Common myeloid progenitor, CD34-positive (primary cell): ENCODE results near the gene KBTBD12. TPM values are rescaled to one million over a fixed set of nuclear protein-coding genes. Genes with fewer than 3 reads are reported as not detected.
"Not testable (repeated sequence)": the region's sequence is repeated elsewhere in the genome, so short reads cannot be mapped to it uniquely, and the experiment has no call there.

ENCODE experiments used
- CTCF ChIA-PET: fragments of 350-600 bp; sonication (Branson Sonifier 250); formaldehyde crosslinking; loops from one replicate; lab custom pipeline; 2021; ENCODE audit warnings: antibody characterized with exemption; lab: Charles Lee
- POLR2A ChIA-PET: fragments of 350-600 bp; sonication (Branson Sonifier 250); formaldehyde crosslinking; loops from one replicate; lab custom pipeline; 2021; ENCODE audit warnings: antibody characterized with exemption; lab: Charles Lee
- DNase-seq, 3 donors: peaks; one replicate each; pipeline versions ENCODE4 v3.0.0 to v3.0.0-alpha.2; 2013
- H3K27ac ChIP-seq, 2 experiments: 1 replicate in 1 of 2; 2 replicates in 1 of 2; pipeline ENCODE4 v1.7.0; 2013; ENCODE audit warnings: inconsistent platforms in 2 of 2, low read length in 2 of 2, mild to moderate bottlenecking in 2 of 2, low read depth in 1 of 2, moderate library complexity in 1 of 2; ENCODE audit not compliant: severe bottlenecking in 2 of 2, insufficient read depth in 1 of 2, poor library complexity in 1 of 2
- H3K27me3 ChIP-seq, 5 experiments: replicated peaks in 2 of 5; 1 replicate in 3 of 5; 2 replicates in 2 of 5; pipeline versions ENCODE4 v1.6.1 to v1.7.0; 2013; ENCODE audit warnings: low read length in 4 of 5, mild to moderate bottlenecking in 2 of 5, moderate library complexity in 2 of 5, inconsistent platforms in 1 of 5; ENCODE audit not compliant: insufficient read depth in 5 of 5, control insufficient read depth in 4 of 5
- H3K36me3 ChIP-seq, 4 experiments: 1 replicate in 2 of 4; 2 replicates in 2 of 4; pipeline versions ENCODE4 v1.6.1 to v1.7.0; 2013; ENCODE audit warnings: low read length in 3 of 4, control low read depth in 1 of 4, mild to moderate bottlenecking in 1 of 4; ENCODE audit not compliant: control insufficient read depth in 4 of 4, insufficient read depth in 4 of 4
- H3K4me1 ChIP-seq, 4 experiments: 1 replicate in 3 of 4; 2 replicates in 1 of 4; pipeline versions ENCODE4 v1.6.1 to v1.7.1; 2013; ENCODE audit warnings: low read length in 3 of 4, mild to moderate bottlenecking in 3 of 4, control low read depth in 1 of 4, inconsistent platforms in 1 of 4, moderate library complexity in 1 of 4; ENCODE audit not compliant: control insufficient read depth in 4 of 4, insufficient read depth in 4 of 4; ENCODE audit errors: control extremely low read depth in 1 of 4
- H3K4me3 ChIP-seq, 7 experiments: 1 replicate in 4 of 7; 2 replicates in 3 of 7; pipeline versions ENCODE4 v1.5.1 to v1.7.0; 2013; ENCODE audit warnings: mild to moderate bottlenecking in 7 of 7, low read length in 6 of 7, moderate library complexity in 6 of 7, inconsistent platforms in 2 of 7, low read depth in 2 of 7, control low read depth in 1 of 7; ENCODE audit not compliant: insufficient read depth in 4 of 7, control insufficient read depth in 1 of 7; ENCODE audit errors: extremely low read depth in 1 of 7
- H3K9me3 ChIP-seq, 5 experiments: 1 replicate in 4 of 5; 2 replicates in 1 of 5; pipeline versions ENCODE4 v1.6.1 to v1.7.1; 2013; ENCODE audit warnings: low read length in 4 of 5, mild to moderate bottlenecking in 2 of 5, inconsistent platforms in 1 of 5, low read depth in 1 of 5, moderate library complexity in 1 of 5; ENCODE audit not compliant: control insufficient read depth in 4 of 5, insufficient read depth in 2 of 5; ENCODE audit errors: control extremely low read depth in 1 of 5
- WGBS: methylation state at CpG from one replicate; pipeline ENCODE4 v1.1.5; 2013; ENCODE audit not compliant: insufficient coverage; 5-methylcytosine and 5-hydroxymethylcytosine counted together
- polyA plus RNA-seq: library from polyadenylated mRNA; unstranded; fragments of 120-200 nt; gene quantifications from one replicate; pipeline ENCODE4 v1.2.1, GENCODE V29; 2013

KBTBD12 gene, protein sequence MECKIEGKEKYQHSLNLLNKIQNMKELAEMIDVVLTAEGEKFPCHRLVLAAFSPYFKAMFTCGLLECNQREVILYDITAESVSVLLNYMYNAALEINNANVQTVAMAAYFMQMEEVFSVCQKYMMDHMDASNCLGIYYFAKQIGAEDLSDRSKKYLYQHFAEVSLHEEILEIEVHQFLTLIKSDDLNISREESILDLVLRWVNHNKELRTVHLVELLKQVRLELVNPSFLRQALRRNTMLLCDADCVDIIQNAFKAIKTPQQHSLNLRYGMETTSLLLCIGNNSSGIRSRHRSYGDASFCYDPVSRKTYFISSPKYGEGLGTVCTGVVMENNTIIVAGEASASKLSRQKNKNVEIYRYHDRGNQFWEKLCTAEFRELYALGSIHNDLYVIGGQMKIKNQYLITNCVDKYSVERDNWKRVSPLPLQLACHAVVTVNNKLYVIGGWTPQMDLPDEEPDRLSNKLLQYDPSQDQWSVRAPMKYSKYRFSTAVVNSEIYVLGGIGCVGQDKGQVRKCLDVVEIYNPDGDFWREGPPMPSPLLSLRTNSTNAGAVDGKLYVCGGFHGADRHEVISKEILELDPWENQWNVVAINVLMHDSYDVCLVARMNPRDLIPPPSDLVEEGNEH
- polyA plus RNA-seq: 0.59 TPM

DNA sequence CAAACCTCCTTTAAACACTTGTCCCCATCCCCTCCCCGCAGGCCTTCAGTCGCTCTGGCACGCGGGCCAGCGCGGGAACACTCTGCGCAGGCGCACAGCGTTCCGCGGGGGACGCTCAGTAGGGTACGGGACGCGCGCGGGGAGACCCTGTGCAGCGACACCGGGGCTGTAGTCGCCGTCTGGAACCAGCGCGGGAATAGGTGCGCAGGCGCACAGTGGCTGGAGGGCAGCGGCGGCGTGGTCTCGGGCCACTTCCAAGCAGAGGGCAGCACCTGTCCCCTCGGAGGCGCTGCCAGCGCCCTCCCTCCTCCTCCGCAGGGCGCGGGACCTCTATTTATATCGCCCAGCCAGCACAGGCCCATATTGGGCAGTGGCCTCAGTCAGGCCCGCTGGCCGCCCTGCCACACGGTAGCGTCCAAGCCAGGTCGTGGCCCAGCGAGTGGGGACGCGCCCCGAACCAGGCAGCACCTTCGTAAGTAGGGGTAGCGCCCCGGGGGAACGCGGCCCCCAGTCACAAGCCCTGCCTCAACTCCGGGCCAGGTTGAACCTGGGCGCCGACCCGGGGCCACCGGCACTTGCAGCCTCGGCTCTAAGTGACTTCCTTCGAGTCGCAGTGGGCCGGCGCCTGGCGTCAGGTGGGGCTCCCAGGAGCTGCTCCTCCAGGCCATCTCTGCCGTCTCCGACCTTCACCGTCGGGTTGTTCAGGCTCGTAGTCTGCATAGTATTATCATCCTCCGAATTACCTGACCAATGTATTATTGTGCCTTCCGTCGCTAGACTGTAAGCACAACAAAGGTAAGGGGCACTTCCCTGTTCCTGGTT is at the start of gene KBTBD12:
TSS of gene KBTBD12 (plus strand) at position 118 of the 822 bp plus-strand sequence. CDS start 7,830 bp downstream, outside the sequence.
- peak in 2 of 3 donors; percentile 28 for DNase-seq
- peaks cover 3 to 12% (median 8%) of the 10 kb centered on the region in 4 experiments for H3K4me1 ChIP-seq
- peaks cover 0 to 7% (median 0%) of the 10 kb centered on the region in 5 experiments for H3K9me3 ChIP-seq
- ChIA-PET CTCF (interaction anchor here (1.1 kb wide), 1 partner anchor 12 kb away, joined by 3 read pairs; no protein-coding TSS in a partner anchor), POLR2A (no interaction called here)
- H3K4me3 ChIP-seq: peak within 1 kb of the TSS in 5 of 7 experiments; percentile 19 to 71 (median 49)
- H3K36me3 ChIP-seq: no peaks in the 10 kb centered on the region
- no peak within 1 kb of the TSS for H3K27ac ChIP-seq
- peaks cover 0 to 39% (median 5%) of the 10 kb centered on the region in 5 experiments for H3K27me3 ChIP-seq
- WGBS: 16% methylated on average over 69 of the region's 69 CpGs

DNA sequence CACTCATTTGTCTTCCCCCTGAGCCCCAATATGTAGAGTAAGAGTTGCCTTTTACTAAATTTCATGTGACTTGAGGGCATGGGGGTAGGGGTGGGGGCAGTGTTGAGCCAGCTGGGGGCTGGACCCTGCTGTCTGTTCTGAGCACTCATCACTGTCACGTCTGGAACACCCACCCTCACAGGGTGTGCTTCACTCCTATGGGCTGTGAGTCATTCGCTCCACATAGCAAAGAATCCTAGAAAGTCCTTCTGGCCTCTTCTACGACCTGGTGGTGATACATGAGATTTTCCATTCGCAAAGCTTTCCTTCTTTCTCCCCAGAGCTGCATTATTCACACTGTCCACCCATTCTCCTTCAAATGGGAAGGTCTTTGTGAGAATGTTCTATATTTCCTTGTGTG is 49.1 kb upstream of the KBTBD12 start:
- no peak overlapping the region for H3K27ac ChIP-seq
- H3K4me3 ChIP-seq: no peak overlapping the region
- no peaks in the 10 kb centered on the region for H3K27me3 ChIP-seq
- H3K9me3 ChIP-seq: peaks cover 0 to 2% (median 0%) of the 10 kb centered on the region in 5 experiments
- no peak for DNase-seq
- no peaks in the 10 kb centered on the region for H3K4me1 ChIP-seq
- H3K36me3 ChIP-seq: no peaks in the 10 kb centered on the region
- ChIA-PET POLR2A (no interaction called here), CTCF (interaction anchor here (0.6 to 1.2 kb wide), 3 partner anchors 8 to 26 kb away, joined by 3 to 5 read pairs (median 3); no protein-coding TSS in a partner anchor)
- 88% methylated on average over 1 of the region's 4 CpGs for WGBS

DNA sequence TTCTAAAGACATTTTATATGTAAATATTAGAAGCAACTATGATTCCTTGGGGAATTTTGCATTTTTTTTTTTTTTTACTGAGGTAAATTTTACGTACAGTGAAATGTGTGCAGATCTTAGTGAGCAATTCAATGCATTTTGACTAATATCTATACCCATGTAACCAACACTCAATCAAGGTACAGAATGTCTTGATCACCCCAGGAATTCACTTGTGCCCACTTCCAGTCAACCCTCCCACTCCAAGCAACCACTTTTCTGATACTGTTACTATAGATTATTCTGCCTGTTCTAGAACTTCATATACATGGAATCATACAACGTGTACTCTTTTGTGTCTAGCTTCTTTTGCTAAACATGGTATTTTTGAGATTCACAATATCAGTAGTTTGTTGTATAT is 47.6 kb upstream of the KBTBD12 start:
- peaks cover 0 to 2% (median 0%) of the 10 kb centered on the region in 5 experiments for H3K9me3 ChIP-seq
- no peak overlapping the region for H3K4me3 ChIP-seq
- no peaks in the 10 kb centered on the region for H3K4me1 ChIP-seq
- ChIA-PET CTCF (no interaction called here), POLR2A (no interaction called here)
- no peak for DNase-seq
- H3K36me3 ChIP-seq: no peaks in the 10 kb centered on the region
- no peaks in the 10 kb centered on the region for H3K27me3 ChIP-seq
- WGBS: no CpG with 5 or more reads among the region's 2 CpGs
- H3K27ac ChIP-seq: no peak overlapping the region

- H3K4me1 ChIP-seq: no peaks in the 10 kb centered on the region
- peaks cover 0 to 2% (median 0%) of the 10 kb centered on the region in 5 experiments for H3K9me3 ChIP-seq
Observed at GRCh38 chr3:127867986-127868385, 47.0 kb upstream of the KBTBD12 start.

GRCh38 chr3:127870156-127870555 is 44.9 kb upstream of the KBTBD12 start:
- H3K27me3 ChIP-seq: no peaks in the 10 kb centered on the region
- WGBS: 93% methylated on average over 3 of the region's 4 CpGs
- no peaks in the 10 kb centered on the region for H3K4me1 ChIP-seq
- ChIA-PET POLR2A (no interaction called here), CTCF (no interaction called here)
- no peak overlapping the region for H3K4me3 ChIP-seq
- no peaks in the 10 kb centered on the region for H3K36me3 ChIP-seq
- peaks cover 0 to 2% (median 0%) of the 10 kb centered on the region in 5 experiments for H3K9me3 ChIP-seq
- no peak overlapping the region for H3K27ac ChIP-seq
- DNase-seq: no peak

More at GRCh38 chr3:127867986-127868385, 47.0 kb upstream of the KBTBD12 start:
- no peaks in the 10 kb centered on the region for H3K36me3 ChIP-seq
- ChIA-PET POLR2A (no interaction called here), CTCF (no interaction called here)
- DNase-seq: no peak
- no peak overlapping the region for H3K27ac ChIP-seq
- no peak overlapping the region for H3K4me3 ChIP-seq
- no peaks in the 10 kb centered on the region for H3K27me3 ChIP-seq

GRCh38 chr3:127874097-127874496 is 40.9 kb upstream of the KBTBD12 start:
- H3K36me3 ChIP-seq, H3K4me1 ChIP-seq, H3K4me3 ChIP-seq, POLR2A ChIA-PET, H3K27ac ChIP-seq, H3K27me3 ChIP-seq, H3K9me3 ChIP-seq: not testable (repeated sequence)
- WGBS: 86% methylated on average over 4 of the region's 5 CpGs
- CTCF ChIA-PET: interaction anchor here (0.7 to 1.2 kb wide), 2 partner anchors 8 to 17 kb away, joined by 3 to 5 read pairs; no protein-coding TSS in a partner anchor
- peak in 2 of 3 donors; percentile 24 to 51 for DNase-seq
